AG04450 (cell line): Measurements from ENCODE around the gene FNDC3B. TPM values are rescaled to one million over a fixed set of nuclear protein-coding genes. Genes with fewer than 3 reads are reported as not detected.
A peak's percentile ranks its signal among the peaks of the same experiment; 100 is the strongest.

ENCODE experiments used
- CTCF ChIA-PET: fragments of 300-600, 350-600 bp; formaldehyde crosslinking; extraction: SDS; loops from one replicate; lab custom pipeline; 2022; ENCODE audit warnings: antibody characterized with exemption, inconsistent platforms; lab: Charles Lee
- POLR2A ChIA-PET: fragments of 350-600 bp; formaldehyde crosslinking; extraction: SDS; loops from one replicate; lab custom pipeline; 2021; ENCODE audit warnings: antibody characterized with exemption, inconsistent platforms; lab: Yijun Ruan, JAX
- DNase-seq: peaks from one replicate; pipeline ENCODE4 v3.0.0-alpha.2; 2011; ENCODE audit warnings: low read depth, low spot score
- H3K27ac ChIP-seq: one replicate; pipeline ENCODE4 v1.5.1; 2012; ENCODE audit warnings: low read depth, low read length, control low read depth
- H3K27me3 ChIP-seq: one replicate; pipeline ENCODE4 v1.6.0; 2012; ENCODE audit warnings: low read length; ENCODE audit not compliant: control insufficient read depth, insufficient read depth
- H3K4me3 ChIP-seq: 2 replicates; pipeline ENCODE4 v1.5.1; 2011; ENCODE audit warnings: mild to moderate bottlenecking, low read depth, low read length, control low read depth
- H3K9me3 ChIP-seq: 2 replicates; pipeline ENCODE4 v1.5.1; 2012; ENCODE audit warnings: low read length; ENCODE audit not compliant: control insufficient read depth, insufficient read depth
- polyA plus RNA-seq: library from polyadenylated mRNA; depleted of rRNA; stranded (reverse); fragments of >200 nt; gene quantifications from 2 replicates; pipeline ENCODE4 v1.2.3, GENCODE V29; 2011
- TF ChIP-seq, protein P1 (sequence below): IDR thresholded peaks from 2 replicates; pipeline ENCODE4 v1.5.1; 2011; ENCODE audit warnings: low read depth, low read length, control low read depth, inconsistent platforms

Gene FNDC3B
- polyA plus RNA-seq, 1 experiment: 39.5 TPM

DNA sequence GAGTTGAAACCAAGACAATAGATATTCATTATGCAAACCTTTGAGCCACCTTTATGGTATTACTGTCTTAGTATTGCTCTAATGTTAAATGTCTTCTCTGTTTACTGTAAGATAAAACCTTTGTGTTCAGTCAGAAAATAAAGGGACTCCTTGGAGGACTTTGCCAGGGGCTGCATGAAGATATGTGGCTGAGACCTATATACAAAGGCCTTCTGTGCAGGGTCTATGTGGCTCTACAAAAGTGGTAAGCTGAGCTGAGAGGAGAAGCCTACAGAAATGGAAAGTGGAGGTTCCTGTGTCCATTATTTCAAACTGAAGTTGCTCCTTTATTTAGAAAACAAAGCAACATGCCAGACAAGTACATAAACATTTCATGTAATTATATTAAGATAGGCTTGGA is 131.5 kb downstream of the FNDC3B start:
- ChIA-PET CTCF (interaction anchor here (1.0 kb wide), 1 partner anchor 162 kb away, joined by 5 read pairs; no protein-coding TSS in a partner anchor), POLR2A (interaction anchor here (0.6 to 1.1 kb wide), 2 partner anchors 11 to 30 kb away, joined by 6 to 12 read pairs; no protein-coding TSS in a partner anchor)
- TF ChIP-seq, protein P1, sequence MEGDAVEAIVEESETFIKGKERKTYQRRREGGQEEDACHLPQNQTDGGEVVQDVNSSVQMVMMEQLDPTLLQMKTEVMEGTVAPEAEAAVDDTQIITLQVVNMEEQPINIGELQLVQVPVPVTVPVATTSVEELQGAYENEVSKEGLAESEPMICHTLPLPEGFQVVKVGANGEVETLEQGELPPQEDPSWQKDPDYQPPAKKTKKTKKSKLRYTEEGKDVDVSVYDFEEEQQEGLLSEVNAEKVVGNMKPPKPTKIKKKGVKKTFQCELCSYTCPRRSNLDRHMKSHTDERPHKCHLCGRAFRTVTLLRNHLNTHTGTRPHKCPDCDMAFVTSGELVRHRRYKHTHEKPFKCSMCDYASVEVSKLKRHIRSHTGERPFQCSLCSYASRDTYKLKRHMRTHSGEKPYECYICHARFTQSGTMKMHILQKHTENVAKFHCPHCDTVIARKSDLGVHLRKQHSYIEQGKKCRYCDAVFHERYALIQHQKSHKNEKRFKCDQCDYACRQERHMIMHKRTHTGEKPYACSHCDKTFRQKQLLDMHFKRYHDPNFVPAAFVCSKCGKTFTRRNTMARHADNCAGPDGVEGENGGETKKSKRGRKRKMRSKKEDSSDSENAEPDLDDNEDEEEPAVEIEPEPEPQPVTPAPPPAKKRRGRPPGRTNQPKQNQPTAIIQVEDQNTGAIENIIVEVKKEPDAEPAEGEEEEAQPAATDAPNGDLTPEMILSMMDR: no peak
- no peaks in the 10 kb centered on the region for H3K27me3 ChIP-seq
- no peaks in the 10 kb centered on the region for H3K9me3 ChIP-seq
- no peak for DNase-seq
- no peak overlapping the region for H3K4me3 ChIP-seq
- no peak overlapping the region for H3K27ac ChIP-seq

DNA sequence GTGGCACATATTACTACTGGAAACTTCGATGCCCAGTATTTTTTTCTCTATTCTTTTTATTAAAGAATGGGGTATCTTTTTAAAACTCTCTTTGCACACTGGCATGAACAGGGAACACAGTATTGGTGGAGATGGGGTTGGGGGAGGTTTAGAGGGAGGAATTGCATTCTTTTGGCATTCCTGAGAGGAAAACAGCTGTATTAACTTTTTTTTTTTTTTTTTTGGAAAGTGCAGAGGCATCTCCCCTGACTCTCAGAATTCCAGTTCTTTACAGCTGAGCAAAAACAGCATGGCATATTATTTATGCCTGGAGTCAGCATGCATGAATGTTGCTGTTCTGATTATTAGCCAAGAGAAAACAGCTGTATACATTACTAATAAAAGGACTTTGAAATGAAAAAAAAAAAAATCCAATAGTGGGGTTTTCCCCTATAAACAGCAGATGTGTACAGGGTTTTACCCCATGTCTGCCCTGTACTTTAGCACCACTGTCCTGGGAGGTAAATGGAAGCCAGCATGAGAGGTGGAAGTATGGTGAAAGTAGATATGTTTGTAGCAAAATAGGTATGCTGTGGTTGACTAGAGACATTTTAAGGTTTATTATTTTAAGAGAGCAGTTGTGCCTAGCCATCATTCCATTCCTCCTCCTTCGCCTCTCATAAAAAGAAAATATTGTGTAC is 132.2 kb downstream of the FNDC3B start:
- CTCF ChIA-PET: interaction anchor here (0.7 kb wide), 2 partner anchors 30 to 68 kb away, joined by 3 to 4 read pairs; no protein-coding TSS in a partner anchor
- POLR2A ChIA-PET: interaction anchor here (1.1 kb wide), 1 partner anchor 30 kb away, joined by 6 read pairs; no protein-coding TSS in a partner anchor
- no peaks in the 10 kb centered on the region for H3K9me3 ChIP-seq
- TF ChIP-seq, protein P1: no peak
- no peaks in the 10 kb centered on the region for H3K27me3 ChIP-seq
- no peak overlapping the region for H3K27ac ChIP-seq
- H3K4me3 ChIP-seq: no peak overlapping the region
- DNase-seq: no peak

DNA sequence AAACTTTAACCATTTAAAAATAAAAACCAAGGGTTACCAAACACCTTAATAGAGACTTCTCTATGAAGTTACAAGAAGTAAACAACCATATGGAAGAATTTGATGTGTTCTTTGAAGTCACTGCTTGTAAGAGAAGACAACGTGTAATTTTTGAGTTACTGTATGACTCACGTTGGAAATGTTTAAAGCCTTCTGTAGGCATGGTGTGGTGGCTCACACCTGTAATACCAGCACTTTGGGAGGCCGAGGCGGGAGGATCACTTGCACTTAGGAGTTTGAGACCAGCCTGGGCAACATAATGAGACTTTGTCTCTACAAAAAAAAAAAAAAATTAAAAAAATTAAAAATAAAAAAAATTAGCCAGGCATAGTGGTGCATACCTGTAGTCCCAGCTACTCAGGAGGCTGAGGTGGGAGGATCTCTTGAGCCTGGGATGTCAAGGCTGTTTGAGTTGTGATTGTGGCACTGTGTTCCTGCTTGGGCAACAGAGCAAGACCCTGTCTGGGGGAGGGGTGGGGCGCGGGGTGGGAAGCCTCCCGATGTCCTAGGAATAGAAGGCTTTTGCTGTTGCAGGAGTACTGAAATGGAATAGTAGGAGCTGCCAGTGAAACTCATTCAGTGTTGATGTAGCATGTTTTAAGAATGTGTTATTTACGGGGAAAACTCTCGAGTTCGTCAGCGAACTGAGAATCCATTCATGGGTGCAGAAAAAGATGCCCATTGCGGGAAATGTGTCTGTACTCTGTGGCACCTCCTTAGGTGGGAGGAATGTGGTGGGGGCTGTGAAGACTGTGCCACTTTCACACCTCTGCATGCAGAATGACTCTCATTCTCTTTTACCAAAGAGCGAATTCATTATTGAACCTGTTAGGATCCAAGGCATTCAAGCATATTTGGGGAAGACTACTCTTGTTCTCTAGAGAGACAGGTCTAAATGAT is 134.2 kb downstream of the FNDC3B start:
- POLR2A ChIA-PET: interaction anchor here (0.8 kb wide), 1 partner anchor 37 kb away, joined by 3 read pairs; no protein-coding TSS in a partner anchor
- H3K27ac ChIP-seq: no peak overlapping the region
- CTCF ChIA-PET: no interaction called here

DNA sequence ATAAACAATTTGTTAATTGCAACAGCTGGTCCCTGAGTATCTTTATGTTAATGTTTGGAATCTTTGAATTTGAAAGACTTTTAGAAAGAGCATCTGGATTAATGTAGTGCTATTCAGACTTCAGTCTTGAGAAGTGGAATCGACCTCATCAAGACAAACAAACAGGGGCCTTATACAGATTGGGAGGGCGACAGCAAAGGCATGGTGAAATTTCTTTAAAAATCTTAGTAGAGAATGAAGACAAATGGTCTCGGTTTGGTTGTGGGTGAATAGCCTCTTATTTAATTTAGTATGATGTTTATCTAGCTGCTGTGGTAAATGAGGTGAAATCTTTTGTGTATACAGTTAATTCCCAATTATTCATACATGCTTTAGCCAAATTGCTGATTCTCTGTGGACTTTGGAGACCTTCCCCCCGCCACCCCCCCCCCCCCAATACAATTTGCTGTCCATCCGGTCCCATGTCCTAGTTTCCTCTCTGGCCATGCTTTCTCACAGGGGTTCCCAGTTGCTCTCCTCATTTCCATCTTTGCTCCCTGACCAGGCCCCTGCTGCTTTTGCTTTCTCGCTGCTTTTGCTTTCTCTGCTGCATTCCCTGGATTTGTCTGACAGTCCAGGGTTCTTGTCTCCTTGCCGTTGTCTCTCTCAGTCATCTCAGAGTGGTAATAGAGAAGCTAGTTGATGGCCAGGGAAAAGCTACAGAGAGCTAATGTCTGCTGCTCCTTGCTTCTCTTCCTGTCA is 135.3 kb downstream of the FNDC3B start:
- ChIA-PET CTCF (no interaction called here), POLR2A (interaction anchor here (0.6 to 0.8 kb wide), 2 partner anchors 39 to 52 kb away, joined by 3 read pairs; no protein-coding TSS in a partner anchor)
- Histone ChIP-seq H3K4me3 (no peak overlapping the region), H3K27ac (peak overlapping the region; percentile 41), H3K9me3 (no peaks in the 10 kb centered on the region), H3K27me3 (no peaks in the 10 kb centered on the region)
- DNase-seq: no peak
- TF ChIP-seq, protein P1: no peak

More for the DNA sequence above, 134.2 kb downstream of the FNDC3B start:
- Histone ChIP-seq H3K9me3 (no peaks in the 10 kb centered on the region), H3K4me3 (no peak overlapping the region), H3K27me3 (no peaks in the 10 kb centered on the region)
- no peak for DNase-seq
- TF ChIP-seq, protein P1: no peak
